Endothelial cell of hepatic sinusoid (primary cell): ENCODE results near the gene ATP8A2.

Experiments used
- in situ Hi-C: cut with HindIII; loops from 2 replicates; pipeline ENCODE4 v1.10.0; 2017; ENCODE audit warnings: low sequenced_read_pairs

The ATP8A2 gene

DNA sequence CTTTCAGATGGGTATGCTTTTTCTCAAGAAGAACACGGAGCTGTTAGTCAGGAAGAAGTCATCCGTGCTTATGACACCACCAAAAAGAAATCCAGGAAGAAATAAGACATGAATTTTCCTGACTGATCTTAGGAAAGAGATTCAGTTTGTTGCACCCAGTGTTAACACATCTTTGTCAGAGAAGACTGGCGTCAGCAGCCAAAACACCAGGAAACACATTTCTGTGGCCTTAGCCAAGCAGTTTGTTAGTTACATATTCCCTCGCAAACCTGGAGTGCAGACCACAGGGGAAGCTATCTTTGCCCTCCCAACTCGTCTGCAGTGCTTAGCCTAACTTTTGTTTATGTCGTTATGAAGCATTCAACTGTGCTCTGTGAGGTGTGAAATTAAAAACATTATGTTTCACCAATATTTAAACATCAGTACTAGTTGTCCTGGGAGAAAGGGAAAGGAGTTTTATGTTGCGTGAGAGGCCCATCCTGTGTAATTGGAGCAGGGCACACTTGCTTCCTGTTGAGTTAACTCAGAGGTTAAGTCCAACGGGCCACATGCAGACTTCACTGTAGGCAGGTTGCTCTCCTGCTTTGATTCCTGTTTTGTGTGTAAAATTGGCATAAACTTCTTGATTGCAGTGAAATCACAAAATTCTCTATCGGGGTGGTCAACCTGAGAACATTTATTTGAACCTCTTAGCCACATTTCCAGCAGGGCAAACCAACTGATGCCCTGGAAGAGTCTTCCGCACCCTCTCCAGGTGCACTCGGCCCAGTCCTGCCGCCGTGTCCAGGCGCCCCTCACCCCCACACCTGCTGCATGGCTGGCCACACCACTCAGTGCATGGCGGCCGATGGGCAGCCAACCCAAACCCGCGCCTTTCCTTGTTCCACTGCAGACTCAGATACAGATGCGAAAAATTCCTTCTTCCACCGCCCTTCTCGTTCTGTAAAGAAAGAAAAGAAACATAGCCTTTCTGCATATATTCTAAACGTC is 648.4 kb downstream of the ATP8A2 start:
- in situ Hi-C loops = no loop called here

DNA sequence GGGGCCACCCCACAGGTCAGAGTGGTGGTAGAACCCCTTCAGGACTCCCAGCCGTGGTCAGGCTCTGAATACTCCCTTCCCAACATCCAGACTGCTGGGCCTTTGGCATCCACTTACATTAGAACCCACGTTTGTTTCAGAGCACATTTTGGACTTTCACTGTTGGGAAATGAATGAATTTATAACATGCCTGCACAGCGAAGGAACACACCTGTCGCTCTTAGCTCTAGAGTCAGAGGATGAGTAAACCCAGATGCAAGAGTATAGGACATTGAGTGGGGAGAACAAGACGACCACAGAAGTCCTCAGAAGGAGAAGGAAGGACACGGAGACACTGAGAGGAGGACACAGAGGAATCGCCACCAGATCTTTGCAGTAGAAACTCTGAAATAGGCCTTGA is 649.1 kb downstream of the ATP8A2 start:
- in situ Hi-C loops = no loop called here

DNA sequence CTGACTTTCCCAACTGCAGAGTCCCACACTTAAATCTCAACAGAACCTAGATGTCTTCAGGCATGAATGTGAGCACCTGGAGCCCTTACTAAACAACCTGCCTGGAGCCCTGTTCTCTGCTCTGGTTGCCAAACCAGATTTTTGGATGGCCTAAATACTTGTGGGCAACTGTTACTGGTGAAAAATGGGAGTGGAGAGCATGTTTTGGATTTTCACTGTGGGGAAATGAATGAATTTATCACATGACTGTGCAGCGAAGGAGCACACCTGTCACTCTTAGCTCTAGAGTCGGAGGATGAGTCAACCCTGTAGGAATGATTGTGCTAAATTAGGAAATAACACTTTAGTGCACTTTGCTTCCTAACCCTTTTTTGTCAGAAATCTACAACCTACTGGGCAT is 649.7 kb downstream of the ATP8A2 start:
- in situ Hi-C loops = no loop called here

DNA sequence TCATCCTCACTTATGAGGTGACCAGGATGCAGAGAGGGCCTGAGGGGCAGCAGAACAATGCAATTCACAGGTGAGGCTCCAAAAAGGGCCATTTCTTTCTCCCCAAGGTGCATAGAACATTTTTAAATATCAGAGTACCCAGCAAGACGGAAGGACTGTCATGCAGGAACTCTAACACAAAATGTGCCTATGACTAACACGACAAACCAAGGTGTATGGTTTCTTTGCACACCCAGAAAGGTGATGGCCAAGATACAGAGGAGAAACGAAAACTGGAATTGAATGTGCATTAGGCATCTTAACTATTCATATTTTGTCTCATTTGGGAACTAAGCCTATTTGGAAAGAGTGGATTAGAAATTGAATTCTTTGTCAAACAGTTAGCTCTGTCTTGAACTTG is 650.2 kb downstream of the ATP8A2 start:
- in situ Hi-C loops = no loop called here

DNA sequence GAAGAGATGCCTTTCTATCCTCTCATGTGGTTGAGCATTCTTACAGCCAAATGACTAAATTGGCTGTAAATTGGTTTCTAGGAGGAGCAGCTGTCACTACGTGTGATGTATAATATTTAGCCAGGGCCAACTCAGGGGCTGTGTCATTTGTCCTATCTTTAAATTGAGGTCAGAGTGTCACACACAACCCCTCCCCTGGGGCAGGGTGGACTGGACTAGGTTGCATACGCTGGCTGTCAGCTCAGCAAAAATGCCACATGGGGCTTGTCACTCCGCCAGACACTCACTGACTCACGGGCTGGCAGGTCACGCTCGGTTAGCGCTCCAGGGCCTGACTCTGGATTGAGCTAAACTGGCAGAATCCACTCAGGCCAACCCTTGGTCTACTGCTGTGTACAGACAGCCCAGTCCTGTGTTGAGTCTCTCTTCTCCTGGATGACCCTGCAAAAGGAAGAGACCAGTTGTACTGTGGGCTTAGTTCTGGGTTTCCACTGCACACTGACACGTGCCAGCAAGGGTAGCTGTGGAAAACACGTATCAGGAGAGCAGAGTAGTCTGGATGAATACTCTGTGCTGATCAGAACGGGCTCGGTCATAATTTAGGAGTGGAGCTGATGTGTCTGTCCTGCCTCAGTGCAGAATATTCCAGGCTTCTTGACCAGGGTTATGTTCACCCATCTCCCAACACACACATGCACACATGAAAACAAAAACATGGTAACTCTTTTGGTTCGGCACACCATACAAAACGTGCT is 650.9 kb downstream of the ATP8A2 start:
- in situ Hi-C loops = no loop called here

DNA sequence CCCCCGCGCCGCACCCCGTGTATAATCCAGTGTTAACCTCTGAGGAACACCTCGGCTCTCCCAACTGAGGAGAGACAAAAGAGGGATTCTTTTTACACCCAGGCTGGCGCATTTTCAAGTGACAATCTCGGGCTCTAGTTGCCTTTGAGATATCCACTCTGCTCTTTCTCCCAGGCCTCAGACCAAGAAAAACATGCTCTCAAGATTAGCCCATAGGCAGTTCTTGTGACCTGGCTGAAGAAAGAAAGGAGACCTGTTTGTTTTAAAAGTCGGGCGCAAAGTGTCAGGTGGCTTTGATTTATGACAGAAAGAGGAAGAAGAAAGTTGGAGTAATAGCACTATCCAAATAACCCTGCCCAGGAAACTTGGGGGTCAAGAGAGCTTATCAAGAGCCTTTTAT is 652.8 kb downstream of the ATP8A2 start:
- in situ Hi-C loops = no loop called here

DNA sequence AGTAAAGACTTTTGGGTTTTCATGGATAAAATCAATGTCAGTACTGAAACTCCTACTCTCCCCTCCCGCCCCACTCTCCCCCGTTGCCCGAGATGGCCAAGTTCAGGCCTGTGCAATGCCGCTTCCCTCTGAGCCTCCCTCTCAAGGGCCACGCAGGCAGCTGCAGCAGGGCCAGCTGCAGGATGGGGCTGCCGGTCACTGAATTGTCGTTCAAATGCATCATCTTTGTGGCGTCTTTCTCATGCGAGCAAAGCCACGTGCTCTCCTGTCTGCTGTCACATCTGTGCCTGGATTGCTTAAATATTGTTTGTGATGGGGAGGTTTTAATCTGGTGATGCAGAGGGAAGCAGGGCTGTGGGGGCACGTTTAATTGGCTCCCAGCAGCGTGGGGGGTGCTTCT is 653.4 kb downstream of the ATP8A2 start:
- in situ Hi-C loops = no loop called here

DNA sequence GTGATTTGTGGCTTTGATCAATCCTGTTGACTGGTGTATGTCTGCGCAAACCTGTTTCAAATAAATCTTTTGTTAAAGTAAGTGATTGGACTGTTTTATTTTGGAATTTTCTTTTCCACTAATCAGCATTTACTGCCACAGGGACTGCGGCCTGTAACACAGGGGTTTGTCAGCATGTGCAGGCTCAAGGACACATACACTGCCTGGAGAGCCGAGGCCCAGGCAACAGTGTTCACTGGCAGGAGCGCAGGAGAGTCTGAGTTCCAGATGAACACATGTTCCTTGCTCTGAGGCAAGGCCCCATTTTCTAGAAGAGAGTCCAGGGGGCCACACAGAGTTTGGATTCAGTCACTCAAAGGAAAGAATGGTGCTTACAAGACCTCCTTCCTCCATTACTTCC is 654.0 kb downstream of the ATP8A2 start:
- in situ Hi-C loops = no loop called here

DNA sequence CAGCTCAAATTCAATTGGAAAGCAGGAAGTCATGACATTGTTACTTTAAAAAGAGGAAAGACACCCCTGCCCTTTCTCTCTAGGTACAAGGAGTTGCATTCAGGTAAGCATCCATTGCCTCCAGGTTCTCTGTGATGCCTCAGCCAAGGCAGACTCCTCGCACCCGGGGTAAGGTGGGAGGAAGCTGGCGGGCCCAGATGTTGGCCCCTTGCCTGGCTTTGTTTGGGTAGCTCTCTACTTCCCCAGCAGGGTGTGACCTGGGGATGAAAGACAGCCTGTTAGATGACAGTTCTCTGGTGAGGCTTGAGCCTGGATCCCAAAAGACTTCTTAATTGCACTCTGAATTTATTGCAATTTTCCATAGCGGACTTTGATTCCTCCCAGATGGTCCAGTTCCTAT is 654.4 kb downstream of the ATP8A2 start:
- in situ Hi-C loops = no loop called here

DNA sequence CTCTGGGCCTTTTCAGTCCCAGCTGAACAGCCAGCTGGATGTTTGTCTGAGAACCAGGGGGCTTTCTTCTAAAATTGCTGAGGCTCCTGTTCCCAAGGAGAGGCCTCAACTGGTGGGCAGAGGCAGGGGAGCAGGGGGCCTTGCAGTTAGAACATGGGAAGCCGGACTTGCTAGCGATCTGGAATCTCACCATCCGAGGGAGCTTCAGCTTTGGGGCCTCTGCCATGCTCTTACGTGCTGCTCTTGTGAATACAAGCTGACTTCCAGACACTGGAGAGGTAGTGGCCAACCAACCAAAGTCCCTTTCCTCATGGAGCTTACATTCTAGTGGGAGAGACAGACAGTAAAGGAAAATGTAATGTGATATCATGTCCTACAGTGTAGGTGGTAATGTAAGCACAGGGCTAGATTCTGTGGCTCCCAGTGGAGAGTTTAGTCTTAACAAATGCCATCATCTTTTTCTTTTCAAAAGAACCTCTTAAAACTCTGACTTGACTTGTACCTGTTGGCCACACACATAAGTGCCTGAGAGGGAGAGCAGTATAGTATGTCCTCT is 657.9 kb downstream of the ATP8A2 start:
- in situ Hi-C loops = no loop called here

DNA sequence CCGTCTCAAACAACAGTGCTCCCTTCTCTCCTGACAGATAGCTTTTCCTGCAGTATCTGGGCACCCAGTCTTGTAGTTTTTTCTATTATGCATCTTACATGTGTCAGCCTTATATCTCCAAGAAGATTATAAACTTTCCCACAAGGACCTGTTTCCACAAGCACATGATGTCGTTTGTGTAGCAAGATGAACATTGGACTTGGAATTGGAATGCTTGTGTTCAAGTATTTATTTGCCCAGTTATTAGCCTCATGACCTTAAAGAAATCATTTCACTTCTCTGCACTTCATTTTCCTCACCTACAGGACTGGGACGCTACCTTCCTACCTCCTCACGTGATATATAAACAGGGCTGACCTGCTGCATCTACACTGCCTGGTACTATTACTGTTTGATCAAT is 658.6 kb downstream of the ATP8A2 start:
- in situ Hi-C loops = no loop called here

DNA sequence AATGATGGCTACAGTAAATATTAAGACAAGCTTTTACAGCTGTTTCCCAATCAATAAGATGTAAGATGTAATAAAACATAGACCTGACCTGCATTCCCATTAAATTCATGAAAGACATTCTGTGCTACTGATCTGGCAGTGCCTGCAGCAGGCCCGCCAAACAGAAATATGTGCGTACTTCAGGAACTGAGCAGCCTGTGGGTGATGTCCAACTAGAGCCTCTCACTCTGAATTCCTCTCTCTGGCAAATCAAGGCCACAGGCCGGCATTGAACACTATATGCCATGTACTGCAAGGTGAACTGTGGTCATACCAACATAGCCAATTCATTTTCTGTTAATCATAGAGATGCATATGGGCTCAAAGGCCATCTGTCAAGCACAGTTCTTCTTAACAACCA is 662.2 kb downstream of the ATP8A2 start:
- in situ Hi-C loops = no loop called here

DNA sequence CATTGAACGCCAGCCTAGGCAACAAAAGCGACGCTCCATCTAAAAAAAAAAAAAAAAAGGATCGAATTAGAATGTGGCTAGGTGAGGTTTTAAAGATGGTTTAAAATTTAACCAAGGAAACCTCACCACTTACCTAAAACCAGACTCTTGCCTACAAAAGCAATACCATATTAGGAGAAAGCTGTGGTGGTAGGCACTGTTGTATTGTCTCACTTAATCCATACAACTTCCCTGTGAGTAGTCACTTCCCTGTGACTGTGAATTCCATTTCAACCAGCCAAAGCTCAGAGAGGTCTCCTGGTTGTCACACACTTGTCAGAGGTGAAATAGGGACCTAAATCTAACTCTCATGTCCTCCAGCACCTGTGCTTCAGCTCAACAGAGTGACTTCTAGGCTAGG is 664.6 kb downstream of the ATP8A2 start:
- in situ Hi-C loops = no loop called here

DNA sequence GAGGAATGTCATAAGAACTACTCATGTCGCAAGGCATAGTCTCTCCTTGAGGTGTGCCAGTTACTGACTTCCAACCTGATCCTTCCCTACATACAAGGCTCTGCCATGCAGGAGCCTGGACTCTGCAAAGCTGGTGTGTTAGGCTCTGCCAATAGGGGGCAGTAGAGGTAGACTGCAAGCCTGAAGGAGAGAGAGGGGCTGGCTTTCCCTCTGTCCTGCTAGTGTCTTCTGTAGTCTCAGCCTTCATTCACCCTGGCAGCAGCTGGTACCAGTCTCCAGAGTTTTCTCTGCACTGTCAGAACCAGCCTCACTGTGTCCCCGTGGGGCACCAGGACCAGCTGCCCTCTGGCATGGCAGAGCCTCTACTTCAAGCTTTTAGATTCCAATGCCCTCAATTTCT is 665.5 kb downstream of the ATP8A2 start:
- in situ Hi-C loops = no loop called here

DNA sequence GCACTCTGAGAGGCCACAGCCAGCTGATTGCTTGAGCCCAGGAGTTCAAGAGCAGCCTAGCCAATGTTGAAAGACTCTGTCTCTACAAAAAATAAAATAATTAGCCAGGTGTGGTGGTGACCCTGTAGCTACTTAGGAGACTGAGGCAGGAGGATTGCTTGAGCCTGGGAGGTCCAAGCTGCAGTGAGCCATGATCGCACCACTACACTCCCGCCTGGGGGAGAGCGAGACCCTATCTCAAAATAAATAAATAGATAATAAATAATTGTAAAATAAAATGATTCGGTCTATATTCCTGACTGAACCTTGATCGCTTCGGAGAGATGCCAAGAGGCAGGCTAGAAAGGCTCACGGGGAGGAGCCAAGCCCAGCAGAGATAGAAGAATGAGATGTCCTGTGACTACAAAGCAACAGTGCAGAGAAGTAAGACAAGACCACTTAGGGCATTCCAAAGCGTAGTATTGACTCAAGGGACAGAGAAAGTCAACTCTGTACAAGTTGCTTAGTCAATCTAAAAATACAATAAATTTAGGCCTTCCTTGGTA is 667.2 kb downstream of the ATP8A2 start:
- in situ Hi-C loops = no loop called here

DNA sequence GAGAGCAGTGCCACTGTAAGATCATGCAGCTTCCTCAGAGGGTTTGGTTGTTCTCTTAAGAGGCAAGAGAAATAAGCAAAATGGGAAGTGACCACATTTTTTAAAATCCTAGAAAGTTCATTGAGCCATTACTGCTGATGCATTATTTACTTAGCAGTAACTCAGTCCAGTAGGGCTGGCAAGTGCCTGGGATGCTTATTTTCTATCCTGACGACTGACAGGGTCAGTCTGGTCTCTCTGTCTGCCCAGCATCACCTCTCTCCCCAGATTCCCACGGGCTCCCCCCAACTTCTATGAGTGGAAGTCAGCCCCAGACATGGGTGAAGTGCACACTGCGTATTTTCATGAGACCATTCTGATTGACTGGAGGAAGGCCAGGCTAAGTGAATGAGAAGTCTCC is 669.7 kb downstream of the ATP8A2 start:
- in situ Hi-C loops = no loop called here

DNA sequence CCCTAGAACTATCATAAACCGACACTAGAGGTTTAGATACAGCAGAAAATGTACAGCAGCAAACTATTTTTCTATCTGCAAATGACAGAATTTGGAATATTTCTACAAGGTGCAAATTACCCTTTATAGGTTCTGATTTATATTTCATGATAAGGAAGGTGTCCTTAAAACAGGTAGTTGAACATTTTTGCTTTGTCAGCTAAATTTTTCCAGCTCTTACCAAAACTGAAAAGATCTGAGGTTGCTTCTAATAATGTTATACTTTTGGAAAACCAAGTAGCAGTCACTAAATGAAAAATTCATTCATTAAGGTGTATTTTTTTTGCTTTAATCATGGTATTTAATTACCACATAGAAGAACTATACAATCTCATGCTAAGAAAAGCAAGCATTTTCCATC is 671.0 kb downstream of the ATP8A2 start:
- in situ Hi-C loops = no loop called here

DNA sequence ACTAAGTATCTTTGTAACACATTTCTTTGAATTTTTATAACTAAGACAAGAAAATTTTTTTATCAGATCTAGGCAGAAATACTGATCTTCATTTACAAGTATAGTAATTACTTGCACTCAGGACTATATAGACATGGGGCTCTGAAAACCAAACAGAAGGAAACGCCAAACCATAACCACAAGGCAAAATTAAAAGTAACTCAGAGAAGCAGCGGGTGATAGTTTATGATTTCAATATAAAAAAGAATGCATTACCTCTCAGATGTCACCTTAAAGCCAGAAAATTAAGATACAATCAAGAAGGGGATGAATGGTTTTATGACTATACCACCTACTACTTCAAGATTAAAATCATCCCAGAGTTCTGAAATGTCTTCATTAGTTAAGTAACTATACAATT is 673.4 kb downstream of the ATP8A2 start:
- in situ Hi-C loops = no loop called here

DNA sequence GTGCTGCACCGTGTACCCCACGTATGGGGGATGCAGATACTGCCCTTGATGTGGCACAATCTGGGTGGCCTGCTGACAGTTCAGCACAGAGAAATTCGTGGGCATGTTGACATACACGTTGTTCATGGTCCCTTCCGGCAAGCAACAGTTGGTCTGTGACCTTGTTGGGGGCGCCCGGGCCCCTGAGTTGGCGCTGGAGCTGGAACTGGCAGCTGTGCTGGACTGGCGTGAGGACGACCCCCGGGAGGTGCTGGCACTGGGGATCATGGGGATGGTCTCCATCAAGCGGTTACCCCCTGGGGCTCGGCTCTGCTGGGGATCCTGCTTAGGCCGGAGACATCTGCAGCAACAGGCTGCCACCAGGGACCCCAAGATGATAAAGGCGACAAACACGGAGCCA is 674.9 kb downstream of the ATP8A2 start:
- in situ Hi-C loops = no loop called here

DNA sequence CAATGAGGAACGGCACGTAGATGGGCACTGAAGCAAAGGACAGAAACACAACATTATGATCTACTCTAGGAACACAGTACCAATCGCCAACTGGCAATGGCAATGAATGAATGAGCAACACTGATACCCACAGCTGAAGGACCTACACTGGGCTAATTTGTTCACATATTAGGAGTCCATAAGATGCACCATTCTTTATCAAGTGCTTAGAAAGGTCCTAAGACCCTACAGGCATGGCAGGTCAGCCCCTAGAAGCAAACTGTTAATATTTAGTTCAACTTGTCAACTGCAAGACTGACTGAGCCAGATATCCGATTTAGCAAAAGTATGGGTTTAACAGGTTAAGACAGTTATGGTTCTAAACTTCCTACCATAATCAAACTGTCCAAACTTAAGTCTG is 675.3 kb downstream of the ATP8A2 start:
- in situ Hi-C loops = no loop called here

DNA sequence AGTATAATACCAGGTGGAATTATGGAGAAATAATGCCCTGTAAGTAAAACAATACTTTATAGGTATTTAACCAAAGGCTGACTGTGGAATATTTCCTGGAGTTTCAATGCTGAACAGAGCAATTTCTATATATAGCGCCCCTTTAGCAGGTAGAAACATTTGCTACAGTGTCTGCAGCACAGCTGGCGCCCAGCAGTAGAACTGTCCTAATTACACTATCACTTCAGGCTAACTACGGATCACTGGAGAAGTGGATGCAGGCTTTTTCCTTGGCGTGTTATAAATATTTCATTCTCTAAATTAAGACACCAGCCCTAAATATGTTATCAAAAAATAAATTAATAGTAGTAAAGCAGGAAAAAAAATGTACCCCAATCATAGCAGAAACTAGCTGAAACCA is 677.0 kb downstream of the ATP8A2 start:
- in situ Hi-C loops = no loop called here
